A549 treated with RU486 at 1 μM for 4 hours (cell line): Measurements from ENCODE around the gene PNMA8A. TPM values are rescaled to one million over a fixed set of nuclear protein-coding genes. Genes with fewer than 3 reads are reported as not detected.

ENCODE experiments used
- total RNA-seq: library from RNA; stranded (reverse); fragments of 200-300 nt; extraction: Qiagen RNA extraction; gene quantifications from 5 replicates; pipeline ENCODE4 v1.2.3, GENCODE V29; 2022; ENCODE audit warnings: low read depth

Gene PNMA8A
- total RNA-seq = 8.8 to 12.0 TPM (median 11.0 TPM) in 5 replicates

GRCh38 chr19:46471116-46471733, at the start of gene PNMA8A:
Gene PNMA8A (minus strand): TSS chr19:46471563. CDS start chr19:46471035, 528 bp downstream.

GRCh38 chr19:46495786-46496099, 24.4 kb upstream of the PNMA8A start, which contains the start of gene PNMA8B:
Gene PNMA8B (minus strand): TSS chr19:46495867. CDS start chr19:46495465, 402 bp downstream.

GRCh38 chr19:46428239-46429135, 42.9 kb downstream of the PNMA8A start, which contains the start of gene PNMA8C:
Gene PNMA8C (minus strand): TSS chr19:46428936. CDS start chr19:46428359, 577 bp downstream.

Other genes with a start within 250 kb of the PNMA8A start
- gene IGFL1, start 241.8 kb downstream of the PNMA8A start, total RNA-seq = 2.2 to 3.1 TPM (median 2.6 TPM) in 5 replicates
- gene HIF3A, start 174.5 kb downstream of the PNMA8A start, total RNA-seq = not detected in 5 replicates
- 80.5 to 88.2 TPM (median 82.1 TPM) in 5 replicates for gene PPP5C, start 124.5 kb downstream of the PNMA8A start, total RNA-seq
- not detected in 5 replicates for gene CCDC8, start 58.0 kb downstream of the PNMA8A start, total RNA-seq
- gene PNMA8C, start 42.6 kb downstream of the PNMA8A start, total RNA-seq = not detected in 5 replicates
- gene PNMA8B, start 24.3 kb upstream of the PNMA8A start, total RNA-seq = not detected in 5 replicates
- gene CALM3, start 129.8 kb upstream of the PNMA8A start, total RNA-seq = 201 to 250 TPM (median 241 TPM) in 5 replicates
- 0.22 TPM in 1 of 5 replicates, not detected in the others for gene PTGIR, start 153.5 kb upstream of the PNMA8A start, total RNA-seq
- gene GNG8, start 164.6 kb upstream of the PNMA8A start, total RNA-seq = not detected in 5 replicates
- 0.22 to 0.37 TPM (median 0.25 TPM) in 5 replicates for gene DACT3, start 189.6 kb upstream of the PNMA8A start, total RNA-seq
- gene PRKD2, start 245.6 kb upstream of the PNMA8A start, total RNA-seq = 22.5 to 37.0 TPM (median 30.5 TPM) in 5 replicates